Neural cell (in vitro differentiated cells): ENCODE measurements around the gene LRRC27. TPM values are rescaled to one million over a fixed set of nuclear protein-coding genes. Genes with fewer than 3 reads are reported as not detected.

Experiments used
- H2AFZ ChIP-seq: fragments of 200-600, 300-800 bp; sonication (generic), shearing (Covaris generic); 2 replicates; pipeline ENCODE4 v1.6.0; 2014; ENCODE audit warnings: low read depth, mild to moderate bottlenecking, antibody characterized with exemption, low read length, moderate library complexity
- H3F3A ChIP-seq: fragments of 200-600 bp; shearing (Covaris generic); 2 replicates; pipeline ENCODE4 v1.6.1; 2016; ENCODE audit warnings: mild to moderate bottlenecking, moderate library complexity, mixed read lengths, antibody characterized with exemption, low read length; ENCODE audit not compliant: insufficient read depth, poor library complexity, severe bottlenecking
- H3K27ac ChIP-seq: fragments of 200-600, 300-800 bp; sonication (generic), shearing (Covaris generic); 2 replicates; pipeline ENCODE4 v1.5.1; 2014; ENCODE audit warnings: mild to moderate bottlenecking, low read length, moderate library complexity
- H3K27me3 ChIP-seq: fragments of 300-800, 200-600 bp; sonication (generic), shearing (Covaris generic); 2 replicates; pipeline ENCODE4 v1.6.0; 2014; ENCODE audit warnings: mild to moderate bottlenecking, low read depth, low read length, moderate library complexity; ENCODE audit not compliant: insufficient read depth
- H3K36me3 ChIP-seq: fragments of 300-800, 200-600 bp; sonication (generic), shearing (Covaris generic); 2 replicates; pipeline ENCODE4 v1.5.1; 2014; ENCODE audit warnings: mild to moderate bottlenecking, antibody characterized with exemption, low read length, moderate library complexity; ENCODE audit not compliant: insufficient read depth
- H3K4me2 ChIP-seq: fragments of 300-800, 200-600 bp; sonication (generic), shearing (Covaris generic); 2 replicates; pipeline ENCODE4 v1.6.0; 2014; ENCODE audit warnings: mild to moderate bottlenecking, low read length
- H3K4me3 ChIP-seq: fragments of 300-800, 200-600 bp; sonication (generic), shearing (Covaris generic); 2 replicates; pipeline ENCODE4 v1.5.1; 2014; ENCODE audit warnings: mild to moderate bottlenecking, low read length, moderate library complexity
- H3K79me2 ChIP-seq: fragments of 200-600 bp; shearing (Covaris generic); replicated peaks from 2 replicates; pipeline ENCODE4 v1.6.0; 2014; ENCODE audit warnings: mild to moderate bottlenecking, low read length, moderate library complexity; ENCODE audit not compliant: insufficient read depth
- H3K9ac ChIP-seq: fragments of 300-800, 200-600 bp; sonication (generic), shearing (Covaris generic); 2 replicates; pipeline ENCODE4 v1.6.1; 2016; ENCODE audit warnings: mild to moderate bottlenecking, low read length, mixed read lengths
- H3K9me2 ChIP-seq: fragments of 200-600 bp; shearing (Covaris generic); 2 replicates; pipeline ENCODE4 v1.6.1; 2016; ENCODE audit warnings: mild to moderate bottlenecking, low read length, mixed read lengths; ENCODE audit not compliant: insufficient read depth
- H3K9me3 ChIP-seq: fragments of 200-600, 300-800 bp; sonication (generic), shearing (Covaris generic); 2 replicates; pipeline ENCODE4 v1.6.1; 2016; ENCODE audit warnings: mild to moderate bottlenecking, mixed run types, low read length, moderate library complexity, mixed read lengths
- H4K20me1 ChIP-seq: fragments of 200-600 bp; shearing (Covaris generic); 2 replicates; pipeline ENCODE4 v1.6.1; 2016; ENCODE audit warnings: mild to moderate bottlenecking, mixed run types; ENCODE audit not compliant: insufficient read depth
- CTCF ChIP-seq: fragments of 450-650 bp; IDR thresholded peaks from 2 replicates; pipeline ENCODE4 v1.5.1; 2014; ENCODE audit warnings: antibody characterized with exemption, mild to moderate bottlenecking, moderate library complexity; ENCODE audit not compliant: poor library complexity, severe bottlenecking
- EP300 ChIP-seq: fragments of 450-650 bp; conservative IDR thresholded peaks from 2 replicates; pipeline ENCODE4 v1.6.1; 2014; ENCODE audit warnings: antibody characterized with exemption, mild to moderate bottlenecking, moderate library complexity; ENCODE audit not compliant: poor library complexity, severe bottlenecking
- EZH2 ChIP-seq: fragments of 200-600, 300-800 bp; shearing (Covaris generic), sonication (generic); IDR thresholded peaks from 2 replicates; pipeline ENCODE4 v1.6.1; 2014; ENCODE audit warnings: antibody characterized with exemption, low read length, borderline replicate concordance, mild to moderate bottlenecking; ENCODE audit not compliant: insufficient read depth, poor library complexity, severe bottlenecking
- MXI1 ChIP-seq: fragments of 450-650 bp; conservative IDR thresholded peaks from 2 replicates; pipeline ENCODE4 v1.6.1; 2014; ENCODE audit warnings: antibody characterized with exemption, mild to moderate bottlenecking; ENCODE audit not compliant: poor library complexity, severe bottlenecking
- POLR2AphosphoS5 ChIP-seq: IDR thresholded peaks from 2 replicates; pipeline ENCODE4 v1.6.1; 2012
- RAD21 ChIP-seq: fragments of 450-650 bp; conservative IDR thresholded peaks from 2 replicates; pipeline ENCODE4 v1.6.1; 2014; ENCODE audit warnings: antibody characterized with exemption, mild to moderate bottlenecking, moderate library complexity
- REST ChIP-seq: IDR thresholded peaks from 2 replicates; pipeline ENCODE4 v1.6.1; 2012; ENCODE audit warnings: borderline replicate concordance
- SMC3 ChIP-seq: fragments of 450-650 bp; conservative IDR thresholded peaks from 2 replicates; pipeline ENCODE4 v1.6.1; 2014; ENCODE audit warnings: antibody characterized with exemption, mild to moderate bottlenecking, moderate library complexity; ENCODE audit not compliant: poor library complexity
- TAF1 ChIP-seq: IDR thresholded peaks from 2 replicates; pipeline ENCODE4 v1.6.1; 2012; ENCODE audit warnings: low read depth
- polyA plus RNA-seq: library from polyadenylated mRNA; depleted of rRNA; stranded (reverse); fragments of >200 nt; gene quantifications from 2 replicates; pipeline ENCODE4 v1.2.3, GENCODE V29; 2014

The LRRC27 gene
- polyA plus RNA-seq, 1 donor from 2014 or later: 26.7 TPM

- Histone ChIP-seq H3K79me2 (no peaks in the 10 kb centered on the region), H3K27ac (no peak overlapping the region), H3K9ac (no peak overlapping the region), H3F3A (no peaks in the 10 kb centered on the region), H3K27me3 (no peaks in the 10 kb centered on the region), H2AFZ (no peak overlapping the region), H3K9me2 (no peaks in the 10 kb centered on the region), H3K4me3 (no peak overlapping the region), H3K9me3 (no peaks in the 10 kb centered on the region), H3K4me2 (no peak overlapping the region), H4K20me1 (no peaks in the 10 kb centered on the region), H3K36me3 (no peaks in the 10 kb centered on the region)
- TF ChIP-seq CTCF: no peak
- TF ChIP-seq POLR2AphosphoS5: no peak
- TF ChIP-seq EZH2: no peak
- TF ChIP-seq MXI1: no peak
- no peak for TF ChIP-seq REST
- TF ChIP-seq RAD21: no peak
- no peak for TF ChIP-seq SMC3
- TF ChIP-seq TAF1: no peak
- no peak for TF ChIP-seq EP300
Measured at GRCh38 chr10:132355297-132355696, 23.3 kb downstream of the LRRC27 start.

GRCh38 chr10:132355754-132356153, 23.8 kb downstream of the LRRC27 start:
- no peak overlapping the region for H3K4me2 ChIP-seq
- TF ChIP-seq TAF1 (no peak), RAD21 (no peak), SMC3 (no peak), CTCF (no peak), POLR2AphosphoS5 (no peak), REST (no peak), EZH2 (no peak), MXI1 (no peak), EP300 (no peak)
- H3K36me3 ChIP-seq: no peaks in the 10 kb centered on the region
- no peaks in the 10 kb centered on the region for H3F3A ChIP-seq
- no peaks in the 10 kb centered on the region for H3K9me2 ChIP-seq
- no peak overlapping the region for H3K9ac ChIP-seq
- H3K27me3 ChIP-seq: no peaks in the 10 kb centered on the region
- no peaks in the 10 kb centered on the region for H4K20me1 ChIP-seq
- H3K79me2 ChIP-seq: no peaks in the 10 kb centered on the region
- no peaks in the 10 kb centered on the region for H3K9me3 ChIP-seq
- no peak overlapping the region for H3K4me3 ChIP-seq
- H3K27ac ChIP-seq: no peak overlapping the region
- no peak overlapping the region for H2AFZ ChIP-seq
